ENCODE measurements around the gene DUOXA1.
"Not testable (repeated sequence)": the region's sequence is repeated elsewhere in the genome, so short reads cannot be mapped to it uniquely, and the experiment has no call there.

The DUOXA1 gene

GRCh38 chr15:45112591-45113379 is 16.9 kb downstream of the DUOXA1 start:
- no peak for DNase-seq (ENCODE audit: low spot score)

- no peak for DNase-seq (ENCODE audit: low spot score)
Measured at GRCh38 chr15:45112143-45112590, 17.5 kb downstream of the DUOXA1 start.

- no peak for DNase-seq (ENCODE audit: low spot score)
Measured at GRCh38 chr15:45111390-45112142, 18.1 kb downstream of the DUOXA1 start.

DNA sequence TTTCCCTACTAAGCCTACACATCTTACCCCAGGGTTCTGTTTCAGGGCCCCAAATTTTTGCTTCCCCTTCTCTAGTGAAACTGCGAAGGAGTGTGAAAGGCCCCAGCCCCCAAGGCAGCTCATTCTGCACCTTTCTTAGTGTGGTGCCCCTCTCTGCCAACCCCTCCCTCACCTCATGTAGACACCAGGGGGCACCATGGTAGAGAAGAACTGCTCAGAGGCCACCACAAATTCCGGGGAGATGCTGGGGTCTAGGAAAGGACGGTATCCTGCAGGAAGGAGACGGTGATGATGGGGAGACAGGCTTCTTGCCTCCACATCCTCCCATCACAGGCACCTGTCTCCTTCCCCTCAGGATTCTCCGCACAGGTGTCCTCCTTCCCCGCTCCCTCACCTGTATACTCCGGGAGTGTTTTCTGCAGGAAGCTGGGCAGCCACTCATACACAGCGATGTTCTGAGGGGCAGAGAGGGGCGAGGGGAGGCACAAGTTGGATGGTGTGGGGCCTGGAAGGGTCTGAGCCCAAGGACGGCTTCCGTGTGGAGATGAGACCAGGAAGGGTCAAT is 19.3 kb downstream of the DUOXA1 start:
- DNase-seq (ENCODE audit: low spot score), result peak; percentile 30

- no peak for DNase-seq (ENCODE audit: low spot score)
Measured at GRCh38 chr15:45107941-45108630, 21.6 kb downstream of the DUOXA1 start.

DNA sequence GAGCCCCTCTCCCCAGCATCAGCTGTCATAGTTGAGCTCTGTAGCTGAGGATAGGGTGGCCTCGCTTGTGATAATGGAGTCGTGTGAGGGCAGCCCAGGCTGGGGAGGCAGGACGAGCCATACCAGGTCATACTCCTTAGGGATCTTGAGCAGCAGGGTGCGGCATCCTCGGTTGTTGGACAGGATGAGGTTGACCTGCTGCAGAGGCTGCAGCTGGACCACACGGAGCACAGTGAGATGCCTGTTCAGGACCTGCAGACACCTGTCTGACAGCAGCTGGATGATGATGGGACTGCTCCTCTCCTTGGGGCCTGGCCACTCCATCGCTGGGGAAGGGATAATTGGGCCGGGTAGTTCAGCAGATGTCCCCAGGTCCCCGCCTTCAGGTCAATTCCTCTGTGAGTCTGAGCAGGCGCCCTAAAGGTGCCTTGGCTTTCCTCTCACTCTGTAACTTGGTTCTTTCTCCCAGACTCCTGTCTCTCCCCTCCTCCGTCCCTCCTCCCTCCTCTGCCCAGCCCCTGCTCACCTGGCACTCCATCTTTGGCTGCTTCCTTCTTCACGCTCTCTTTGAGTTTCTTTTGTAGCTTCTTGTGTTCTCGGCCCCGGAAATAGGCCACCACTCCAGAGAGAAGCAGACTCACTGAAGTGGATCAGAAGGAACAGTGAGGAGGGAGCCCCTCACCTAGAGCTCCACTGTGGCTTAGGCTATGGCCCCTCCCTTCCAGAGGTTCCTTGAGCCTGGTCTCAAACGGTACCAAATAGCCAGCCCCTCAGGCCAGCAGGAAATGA is 23.5 kb downstream of the DUOXA1 start:
- no peak for DNase-seq (ENCODE audit: low spot score)

GRCh38 chr15:45105586-45105985 is 24.1 kb downstream of the DUOXA1 start:
- no peak for DNase-seq (ENCODE audit: low spot score)

GRCh38 chr15:45104170-45104569 is 25.5 kb downstream of the DUOXA1 start:
- DNase-seq (ENCODE audit: low spot score), result not testable (repeated sequence)

GRCh38 chr15:45102226-45102625 is 27.5 kb downstream of the DUOXA1 start:
- DNase-seq (ENCODE audit: low spot score), result no peak

DNA sequence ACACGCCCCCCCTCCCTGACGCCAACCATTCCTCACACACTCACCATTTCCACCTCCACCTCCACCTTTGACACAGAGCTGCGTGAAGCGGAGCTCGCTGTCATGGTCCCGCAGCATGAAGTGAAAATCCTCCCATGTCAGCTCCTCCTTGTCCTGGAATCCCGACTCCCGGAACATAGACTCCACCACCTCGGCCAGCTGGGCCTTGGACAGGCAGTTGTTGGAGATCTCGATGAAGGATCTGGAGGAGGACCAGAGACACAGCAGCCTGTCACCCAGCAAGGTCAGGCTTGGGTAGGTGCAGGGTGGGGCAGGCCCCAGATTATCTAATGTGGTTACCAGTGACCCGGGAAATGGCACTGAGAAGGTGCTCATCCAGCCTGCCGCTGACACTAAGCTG is 27.9 kb downstream of the DUOXA1 start:
- no peak for DNase-seq (ENCODE audit: low spot score)

DNA sequence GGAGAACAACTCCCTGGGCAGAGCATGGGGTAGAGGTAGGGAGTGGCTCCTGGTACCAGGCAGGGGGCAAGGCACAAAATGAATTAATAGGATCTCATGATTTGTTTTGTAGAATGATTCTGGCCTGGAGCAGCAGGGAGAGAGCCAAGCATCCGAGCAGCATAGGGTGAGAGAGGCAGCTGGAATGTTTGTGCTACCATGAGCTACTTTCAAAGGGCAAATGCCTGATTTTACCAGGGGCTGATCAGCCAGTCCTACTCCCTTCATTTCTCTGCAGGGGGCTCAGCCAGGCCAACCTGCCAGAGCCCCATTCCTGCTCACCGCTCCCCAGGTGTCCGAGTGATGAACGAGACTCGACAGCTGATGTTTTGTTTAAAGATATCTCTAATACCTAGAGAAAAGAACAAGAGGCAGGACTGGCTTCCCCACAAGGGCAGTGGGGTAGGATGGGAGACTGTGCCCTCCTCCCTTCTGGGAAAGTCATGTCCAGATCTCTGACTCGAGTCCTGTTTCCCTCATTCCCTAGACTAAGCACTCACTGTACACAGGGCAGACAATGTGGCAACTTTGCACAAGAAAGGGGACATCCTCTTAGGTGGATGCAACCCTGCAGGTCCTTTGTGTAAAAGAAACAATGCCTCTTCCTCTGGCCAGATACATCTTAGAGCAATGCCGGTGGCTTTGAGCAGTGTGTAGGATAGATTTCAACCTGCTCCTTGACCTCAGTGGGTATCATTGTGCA is 28.6 kb downstream of the DUOXA1 start:
- no peak for DNase-seq (ENCODE audit: low spot score)

- DNase-seq (ENCODE audit: low spot score), result no peak
Measured at GRCh38 chr15:45099549-45100165, 30.0 kb downstream of the DUOXA1 start.

GRCh38 chr15:45097466-45097865 is 32.2 kb downstream of the DUOXA1 start:
- DNase-seq (ENCODE audit: low spot score), result no peak

DNA sequence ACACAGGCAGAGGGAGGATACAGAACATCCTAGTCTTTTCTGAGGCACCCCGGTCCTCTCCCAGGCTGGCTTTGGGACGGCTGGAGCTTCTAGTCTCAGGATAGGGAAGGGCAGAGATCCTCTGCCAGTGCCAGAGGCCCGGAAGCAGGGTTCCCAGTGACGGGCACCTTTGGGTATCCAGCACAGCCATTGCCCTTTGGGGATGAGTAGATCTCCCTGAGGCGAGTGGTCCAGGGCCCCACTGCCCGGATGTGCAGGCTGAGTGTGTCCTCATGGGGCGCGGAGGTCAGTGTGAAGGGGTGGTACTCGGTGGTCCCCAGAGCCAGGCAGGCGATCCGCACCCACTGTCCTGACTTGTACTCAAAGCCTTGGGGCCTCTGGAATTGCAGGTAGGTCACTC is 34.0 kb downstream of the DUOXA1 start:
- no peak for DNase-seq (ENCODE audit: low spot score)

DNA sequence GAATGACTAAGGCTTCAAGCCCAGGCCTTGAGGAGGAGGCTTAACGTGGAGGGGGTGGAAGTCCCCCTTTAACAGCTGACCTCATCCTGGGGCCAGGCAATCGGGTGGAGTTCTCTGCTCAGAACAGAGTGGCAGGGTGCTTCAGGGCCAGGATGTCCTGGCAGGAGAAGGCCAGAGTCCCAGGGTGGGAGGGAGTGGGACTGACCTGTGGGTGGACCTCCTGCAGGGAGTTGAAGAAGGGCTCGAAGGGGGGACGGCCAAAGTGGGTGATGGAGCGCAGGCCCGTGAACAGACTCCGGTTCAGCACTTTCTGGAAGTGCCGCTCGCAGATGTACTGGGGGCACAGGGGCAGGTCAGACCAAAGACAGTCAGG is 35.3 kb downstream of the DUOXA1 start:
- no peak for DNase-seq (ENCODE audit: low spot score)

- DNase-seq (ENCODE audit: low spot score), result no peak
Measured at GRCh38 chr15:45093622-45094357, 35.9 kb downstream of the DUOXA1 start.

DNA sequence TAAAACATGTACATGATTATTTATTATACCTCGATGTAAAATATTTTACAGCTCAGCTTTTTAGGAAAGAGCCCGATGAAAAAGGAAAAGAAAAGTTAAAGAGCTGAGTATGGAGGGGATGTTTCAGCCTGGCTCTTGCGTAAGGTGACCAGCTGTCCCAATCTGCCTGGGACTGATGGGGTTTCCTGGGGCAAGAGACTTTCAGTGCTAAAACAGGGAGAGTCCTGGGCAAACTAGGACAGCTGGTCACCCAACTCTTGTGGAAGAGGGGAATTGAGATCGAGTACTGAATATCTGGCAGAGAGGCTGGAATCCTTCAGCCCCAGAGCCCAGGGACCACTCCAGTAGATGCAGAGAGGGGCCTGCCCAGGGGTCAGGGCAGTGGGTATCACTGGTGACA is 36.7 kb downstream of the DUOXA1 start:
- DNase-seq (ENCODE audit: low spot score), result no peak

GRCh38 chr15:45091576-45091975 is 38.1 kb downstream of the DUOXA1 start:
- no peak for DNase-seq (ENCODE audit: low spot score)

DNA sequence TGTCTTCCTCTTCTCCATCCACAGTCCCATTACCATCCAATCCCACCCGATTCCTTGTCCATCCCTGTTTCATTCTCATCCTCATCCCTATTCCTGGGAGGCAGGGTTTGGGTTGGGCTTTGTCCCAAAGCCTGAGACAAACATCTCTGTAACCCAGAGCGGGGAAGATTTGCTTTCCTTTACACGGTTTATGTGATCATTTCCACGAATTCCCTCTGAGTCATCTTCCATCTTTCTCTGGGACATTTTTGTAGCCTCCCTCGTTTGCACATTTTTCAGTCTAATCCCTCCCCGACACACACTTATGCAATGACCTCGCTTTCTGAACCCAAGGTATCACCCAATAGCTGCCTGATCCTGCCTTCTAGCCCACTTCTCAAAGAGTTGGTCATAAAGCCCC is 38.5 kb downstream of the DUOXA1 start:
- no peak for DNase-seq (ENCODE audit: low spot score)

Data from NAMALWA (cell line).